ENCODE results near the gene PRR16. TPM values are rescaled to one million over a fixed set of nuclear protein-coding genes. Genes with fewer than 3 reads are reported as not detected.

Gene PRR16
- total RNA-seq, 1 donor from 2014 or later, result 0.25 TPM

DNA sequence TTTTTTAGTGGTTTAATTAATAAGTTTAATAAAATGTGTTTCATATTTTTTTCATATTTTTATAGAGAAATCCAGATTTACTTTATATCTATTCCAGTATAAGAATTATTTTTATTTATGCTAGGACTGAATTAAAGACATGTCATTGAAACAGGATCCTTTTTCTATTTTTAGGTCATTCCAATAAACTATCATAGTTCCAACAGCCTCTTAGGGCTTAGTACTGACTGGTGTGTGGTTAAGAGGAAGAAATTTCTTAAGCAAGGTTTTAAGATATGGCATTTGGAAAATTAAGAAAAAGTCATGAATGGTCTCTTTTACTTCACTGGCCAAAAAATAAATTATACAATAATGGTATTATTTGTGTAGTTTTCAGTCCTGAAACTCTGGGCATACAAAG, 31.2 kb upstream of the PRR16 start:
- H3K36me3 Mint-ChIP-seq (ENCODE audit: unreplicated experiment), result peaks cover 5% of the 10 kb centered on the region
- H3K27ac Mint-ChIP-seq (ENCODE audit: unreplicated experiment), result no peak overlapping the region
- H3K27me3 Mint-ChIP-seq (ENCODE audit: unreplicated experiment), result no peaks in the 10 kb centered on the region

GRCh38 chr5:120435129-120435528, 29.0 kb upstream of the PRR16 start:
- DNase-seq, result no peak
- H3K27ac Mint-ChIP-seq (ENCODE audit: unreplicated experiment), result no peak overlapping the region
- no peaks in the 10 kb centered on the region for H3K4me1 Mint-ChIP-seq (ENCODE audit: low read depth, unreplicated experiment)
- no peaks in the 10 kb centered on the region for H3K27me3 Mint-ChIP-seq (ENCODE audit: unreplicated experiment)
- no peaks in the 10 kb centered on the region for H3K9me3 Mint-ChIP-seq (ENCODE audit: unreplicated experiment)
- no peak overlapping the region for H3K4me3 Mint-ChIP-seq (ENCODE audit: unreplicated experiment)
- TF ChIP-seq, protein P1, sequence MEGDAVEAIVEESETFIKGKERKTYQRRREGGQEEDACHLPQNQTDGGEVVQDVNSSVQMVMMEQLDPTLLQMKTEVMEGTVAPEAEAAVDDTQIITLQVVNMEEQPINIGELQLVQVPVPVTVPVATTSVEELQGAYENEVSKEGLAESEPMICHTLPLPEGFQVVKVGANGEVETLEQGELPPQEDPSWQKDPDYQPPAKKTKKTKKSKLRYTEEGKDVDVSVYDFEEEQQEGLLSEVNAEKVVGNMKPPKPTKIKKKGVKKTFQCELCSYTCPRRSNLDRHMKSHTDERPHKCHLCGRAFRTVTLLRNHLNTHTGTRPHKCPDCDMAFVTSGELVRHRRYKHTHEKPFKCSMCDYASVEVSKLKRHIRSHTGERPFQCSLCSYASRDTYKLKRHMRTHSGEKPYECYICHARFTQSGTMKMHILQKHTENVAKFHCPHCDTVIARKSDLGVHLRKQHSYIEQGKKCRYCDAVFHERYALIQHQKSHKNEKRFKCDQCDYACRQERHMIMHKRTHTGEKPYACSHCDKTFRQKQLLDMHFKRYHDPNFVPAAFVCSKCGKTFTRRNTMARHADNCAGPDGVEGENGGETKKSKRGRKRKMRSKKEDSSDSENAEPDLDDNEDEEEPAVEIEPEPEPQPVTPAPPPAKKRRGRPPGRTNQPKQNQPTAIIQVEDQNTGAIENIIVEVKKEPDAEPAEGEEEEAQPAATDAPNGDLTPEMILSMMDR (IDR thresholded peaks at IDR 0.05; ENCODE audit: partially characterized antibody, unreplicated experiment), result no peak
- H3K36me3 Mint-ChIP-seq (ENCODE audit: unreplicated experiment), result peaks cover 5% of the 10 kb centered on the region

More for the DNA sequence above, 31.2 kb upstream of the PRR16 start:
- Mint-ChIP-seq H3K4me3 (ENCODE audit: unreplicated experiment) (no peak overlapping the region), H3K9me3 (ENCODE audit: unreplicated experiment) (peaks cover 5% of the 10 kb centered on the region), H3K4me1 (ENCODE audit: low read depth, unreplicated experiment) (no peaks in the 10 kb centered on the region)
- DNase-seq, result no peak
- TF ChIP-seq, protein P1 (IDR thresholded peaks at IDR 0.05; ENCODE audit: partially characterized antibody, unreplicated experiment), result no peak

GRCh38 chr5:120436996-120437395, 27.1 kb upstream of the PRR16 start:
- Mint-ChIP-seq H3K4me1 (ENCODE audit: low read depth, unreplicated experiment) (no peaks in the 10 kb centered on the region), H3K9me3 (ENCODE audit: unreplicated experiment) (no peaks in the 10 kb centered on the region), H3K4me3 (ENCODE audit: unreplicated experiment) (no peak overlapping the region), H3K27me3 (ENCODE audit: unreplicated experiment) (no peaks in the 10 kb centered on the region), H3K36me3 (ENCODE audit: unreplicated experiment) (no peaks in the 10 kb centered on the region), H3K27ac (ENCODE audit: unreplicated experiment) (no peak overlapping the region)
- TF ChIP-seq, protein P1 (IDR thresholded peaks at IDR 0.05; ENCODE audit: partially characterized antibody, unreplicated experiment), result no peak
- DNase-seq, result no peak

GRCh38 chr5:120442694-120443093, 21.4 kb upstream of the PRR16 start:
- Mint-ChIP-seq H3K4me1 (ENCODE audit: low read depth, unreplicated experiment) (no peaks in the 10 kb centered on the region), H3K4me3 (ENCODE audit: unreplicated experiment) (no peak overlapping the region), H3K27me3 (ENCODE audit: unreplicated experiment) (no peaks in the 10 kb centered on the region), H3K27ac (ENCODE audit: unreplicated experiment) (no peak overlapping the region), H3K36me3 (ENCODE audit: unreplicated experiment) (no peaks in the 10 kb centered on the region), H3K9me3 (ENCODE audit: unreplicated experiment) (no peaks in the 10 kb centered on the region)
- TF ChIP-seq, protein P1 (IDR thresholded peaks at IDR 0.05; ENCODE audit: partially characterized antibody, unreplicated experiment), result no peak
- DNase-seq, result no peak

GRCh38 chr5:120443607-120444006, 20.5 kb upstream of the PRR16 start:
- Mint-ChIP-seq H3K4me3 (ENCODE audit: unreplicated experiment) (no peak overlapping the region), H3K9me3 (ENCODE audit: unreplicated experiment) (no peaks in the 10 kb centered on the region), H3K4me1 (ENCODE audit: low read depth, unreplicated experiment) (peaks cover 2% of the 10 kb centered on the region), H3K27ac (ENCODE audit: unreplicated experiment) (no peak overlapping the region), H3K36me3 (ENCODE audit: unreplicated experiment) (no peaks in the 10 kb centered on the region), H3K27me3 (ENCODE audit: unreplicated experiment) (no peaks in the 10 kb centered on the region)
- TF ChIP-seq, protein P1 (IDR thresholded peaks at IDR 0.05; ENCODE audit: partially characterized antibody, unreplicated experiment), result no peak
- DNase-seq, result no peak

Data from glutamatergic neuron (in vitro differentiated cells).